Fibroblast of villous mesenchyme (primary cell): ENCODE results near the gene OSBPL10. TPM values are rescaled to one million over a fixed set of nuclear protein-coding genes. Genes with fewer than 3 reads are reported as not detected.
A peak's percentile ranks its signal among the peaks of the same experiment; 100 is the strongest.

Experiments used
- DNase-seq: peaks from one replicate; pipeline ENCODE4 v3.0.0-alpha.2; 2010; ENCODE audit warnings: low read depth
- H3K4me3 ChIP-seq: 2 replicates; pipeline ENCODE4 v1.5.1; 2011; ENCODE audit warnings: low read depth, mild to moderate bottlenecking, low read length
- CTCF ChIP-seq: IDR thresholded peaks from 2 replicates; pipeline ENCODE4 v1.5.1; 2012; ENCODE audit warnings: low read depth, mild to moderate bottlenecking, low read length; ENCODE audit not compliant: insufficient read depth
- total RNA-seq: library from RNA; depleted of rRNA; stranded (reverse); fragments of >200 nt; gene quantifications from 2 replicates; pipeline ENCODE4 v1.2.3, GENCODE V29; 2012

OSBPL10 gene
- total RNA-seq, 1 donor = 7.3 TPM

- no peak for TF ChIP-seq CTCF
- peak overlapping the region; percentile 98 for H3K4me3 ChIP-seq
- DNase-seq = no peak
Measured at GRCh38 chr3:31978553-31978952, 2.5 kb downstream of the OSBPL10 start.

- TF ChIP-seq CTCF = no peak
- DNase-seq = no peak
- no peak overlapping the region for H3K4me3 ChIP-seq
Measured at GRCh38 chr3:31977736-31978135, 3.3 kb downstream of the OSBPL10 start.

GRCh38 chr3:31976302-31976701, 4.8 kb downstream of the OSBPL10 start:
- no peak for TF ChIP-seq CTCF
- no peak overlapping the region for H3K4me3 ChIP-seq

GRCh38 chr3:31974964-31975363, 6.1 kb downstream of the OSBPL10 start:
- no peak for DNase-seq
- H3K4me3 ChIP-seq = no peak overlapping the region
- no peak for TF ChIP-seq CTCF

More at GRCh38 chr3:31976302-31976701, 4.8 kb downstream of the OSBPL10 start:
- no peak for DNase-seq

GRCh38 chr3:31974471-31974870, 6.6 kb downstream of the OSBPL10 start:
- no peak for TF ChIP-seq CTCF
- peak; percentile 99 for DNase-seq
- H3K4me3 ChIP-seq = no peak overlapping the region

GRCh38 chr3:31973837-31974236, 7.2 kb downstream of the OSBPL10 start:
- no peak for TF ChIP-seq CTCF
- peak; percentile 49 for DNase-seq
- peak overlapping the region; percentile 14 for H3K4me3 ChIP-seq

GRCh38 chr3:31973081-31973480, 8.0 kb downstream of the OSBPL10 start:
- DNase-seq = no peak
- H3K4me3 ChIP-seq = no peak overlapping the region
- no peak for TF ChIP-seq CTCF
